Measurements from ENCODE around the gene RIPPLY3. TPM values are rescaled to one million over a fixed set of nuclear protein-coding genes. Genes with fewer than 3 reads are reported as not detected.

Gene RIPPLY3
- not detected in 2 replicates for total RNA-seq
- polyA plus RNA-seq = 0.03 TPM in 1 of 2 replicates, not detected in the other
- polyA plus RNA-seq (2012) = not detected in 2 replicates
- not detected in 2 replicates for polyA minus RNA-seq (ENCODE audit: low replicate concordance)

- Histone ChIP-seq H3K9me3 (ENCODE audit: control insufficient read depth, insufficient read depth, low read depth, low read length) (no peaks in the 10 kb centered on the region), H3K9ac (ENCODE audit: insufficient read depth, low read length) (no peak within 1 kb of the TSS), H3K36me3 (ENCODE audit: control insufficient read depth, insufficient read depth, low read length) (no peaks in the 10 kb centered on the region), H3K4me2 (ENCODE audit: extremely low read depth, insufficient read depth, low read length) (peak within 1 kb of the TSS; percentile 66), H3K4me1 (ENCODE audit: control insufficient read depth, extremely low read depth, insufficient read depth, low read length) (no peaks in the 10 kb centered on the region), H2AFZ (ENCODE audit: low read length) (peak within 1 kb of the TSS; percentile 51), H3K79me2 (ENCODE audit: control insufficient read depth, insufficient read depth, low read length) (no peaks in the 10 kb centered on the region), H3K27ac (ENCODE audit: insufficient read depth, low read length) (no peak within 1 kb of the TSS), H3K27me3 (ENCODE audit: control insufficient read depth, insufficient read depth, low read length) (peaks cover 16% of the 10 kb centered on the region), H4K20me1 (ENCODE audit: control insufficient read depth, extremely low read depth, insufficient read depth, low read length) (no peaks in the 10 kb centered on the region), H3K4me3 (replicated peaks in 1 of 4; ENCODE audit: control extremely low read depth in 1 of 4, insufficient read depth in 1 of 4, low read depth in 3 of 4, low read length in 4 of 4) (peak within 1 kb of the TSS in 3 of 4 experiments; percentile 24 to 32 (median 29))
- TF ChIP-seq EZH2 (IDR thresholded peaks at IDR 0.05; ENCODE audit: low read length, missing control alignments) = no peak
- TF ChIP-seq, protein P1, sequence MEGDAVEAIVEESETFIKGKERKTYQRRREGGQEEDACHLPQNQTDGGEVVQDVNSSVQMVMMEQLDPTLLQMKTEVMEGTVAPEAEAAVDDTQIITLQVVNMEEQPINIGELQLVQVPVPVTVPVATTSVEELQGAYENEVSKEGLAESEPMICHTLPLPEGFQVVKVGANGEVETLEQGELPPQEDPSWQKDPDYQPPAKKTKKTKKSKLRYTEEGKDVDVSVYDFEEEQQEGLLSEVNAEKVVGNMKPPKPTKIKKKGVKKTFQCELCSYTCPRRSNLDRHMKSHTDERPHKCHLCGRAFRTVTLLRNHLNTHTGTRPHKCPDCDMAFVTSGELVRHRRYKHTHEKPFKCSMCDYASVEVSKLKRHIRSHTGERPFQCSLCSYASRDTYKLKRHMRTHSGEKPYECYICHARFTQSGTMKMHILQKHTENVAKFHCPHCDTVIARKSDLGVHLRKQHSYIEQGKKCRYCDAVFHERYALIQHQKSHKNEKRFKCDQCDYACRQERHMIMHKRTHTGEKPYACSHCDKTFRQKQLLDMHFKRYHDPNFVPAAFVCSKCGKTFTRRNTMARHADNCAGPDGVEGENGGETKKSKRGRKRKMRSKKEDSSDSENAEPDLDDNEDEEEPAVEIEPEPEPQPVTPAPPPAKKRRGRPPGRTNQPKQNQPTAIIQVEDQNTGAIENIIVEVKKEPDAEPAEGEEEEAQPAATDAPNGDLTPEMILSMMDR (conservative IDR thresholded peaks at IDR 0.05 in 1 of 2, IDR thresholded peaks at IDR 0.05 in 1 of 2; ENCODE audit: low read depth in 1 of 2, low read length in 2 of 2) = no peak
- DNase-seq (ENCODE audit: low read depth in 2 of 2) = peak in 1 of 2 donors; percentile 28
These were observed at the start of gene RIPPLY3 for GRCh38 chr21:37006486-37007291. Gene RIPPLY3, plus strand, starts transcription at chr21:37006702. Its CDS starts 71 bp downstream, at chr21:37006773.

GRCh38 chr21:36959020-36959835 is 47.3 kb upstream of the RIPPLY3 start:
- Histone ChIP-seq H3K27me3 (ENCODE audit: control insufficient read depth, insufficient read depth, low read length) (no peaks in the 10 kb centered on the region), H3K4me2 (ENCODE audit: extremely low read depth, insufficient read depth, low read length) (no peak overlapping the region), H3K27ac (ENCODE audit: insufficient read depth, low read length) (no peak overlapping the region), H4K20me1 (ENCODE audit: control insufficient read depth, extremely low read depth, insufficient read depth, low read length) (no peaks in the 10 kb centered on the region), H3K9ac (ENCODE audit: insufficient read depth, low read length) (no peak overlapping the region), H3K36me3 (ENCODE audit: control insufficient read depth, insufficient read depth, low read length) (peaks cover 2% of the 10 kb centered on the region), H3K4me3 (replicated peaks in 1 of 4; ENCODE audit: control extremely low read depth in 1 of 4, insufficient read depth in 1 of 4, low read depth in 3 of 4, low read length in 4 of 4) (no peak overlapping the region), H3K9me3 (ENCODE audit: control insufficient read depth, insufficient read depth, low read depth, low read length) (no peaks in the 10 kb centered on the region), H3K4me1 (ENCODE audit: control insufficient read depth, extremely low read depth, insufficient read depth, low read length) (no peaks in the 10 kb centered on the region), H2AFZ (ENCODE audit: low read length) (no peak overlapping the region), H3K79me2 (ENCODE audit: control insufficient read depth, insufficient read depth, low read length) (no peaks in the 10 kb centered on the region)
- DNase-seq (ENCODE audit: low read depth in 2 of 2) = no peak
- TF ChIP-seq EZH2 (IDR thresholded peaks at IDR 0.05; ENCODE audit: low read length, missing control alignments) = no peak
- TF ChIP-seq, protein P1 (conservative IDR thresholded peaks at IDR 0.05 in 1 of 2, IDR thresholded peaks at IDR 0.05 in 1 of 2; ENCODE audit: low read depth in 1 of 2, low read length in 2 of 2) = no peak

DNA sequence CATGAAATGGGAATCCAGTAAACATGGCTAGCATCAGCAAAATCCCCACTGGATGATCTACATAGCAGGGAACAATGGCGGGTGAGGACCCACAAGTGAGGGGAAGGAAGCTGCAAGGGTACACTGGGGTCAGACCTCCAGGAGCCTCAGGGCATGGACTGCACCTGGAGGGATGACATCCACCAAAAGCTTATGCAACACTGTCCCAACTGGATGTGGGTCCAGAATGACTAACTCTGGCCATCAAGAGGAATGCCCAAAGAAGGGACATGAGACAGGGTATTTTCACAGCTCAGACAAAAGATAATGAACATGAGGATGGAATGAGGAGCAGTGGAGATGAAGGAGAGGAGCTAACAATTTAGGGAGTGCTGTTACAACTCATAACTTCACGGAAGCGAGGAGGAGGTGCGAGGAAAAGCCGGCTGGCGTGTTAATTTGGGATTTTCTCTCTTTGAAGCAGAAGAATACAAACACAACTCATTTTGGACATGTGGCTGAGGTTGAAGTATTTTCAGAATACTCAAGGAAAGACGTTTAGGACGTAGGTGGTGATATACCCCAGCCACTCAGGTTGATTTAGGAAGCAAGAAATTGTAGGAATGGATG is 45.7 kb upstream of the RIPPLY3 start:
- Histone ChIP-seq H3K79me2 (ENCODE audit: control insufficient read depth, insufficient read depth, low read length) (no peaks in the 10 kb centered on the region), H2AFZ (ENCODE audit: low read length) (no peak overlapping the region), H3K9ac (ENCODE audit: insufficient read depth, low read length) (no peak overlapping the region), H3K9me3 (ENCODE audit: control insufficient read depth, insufficient read depth, low read depth, low read length) (no peaks in the 10 kb centered on the region), H3K4me2 (ENCODE audit: extremely low read depth, insufficient read depth, low read length) (no peak overlapping the region), H4K20me1 (ENCODE audit: control insufficient read depth, extremely low read depth, insufficient read depth, low read length) (no peaks in the 10 kb centered on the region), H3K4me3 (replicated peaks in 1 of 4; ENCODE audit: control extremely low read depth in 1 of 4, insufficient read depth in 1 of 4, low read depth in 3 of 4, low read length in 4 of 4) (no peak overlapping the region), H3K36me3 (ENCODE audit: control insufficient read depth, insufficient read depth, low read length) (peaks cover 2% of the 10 kb centered on the region), H3K27me3 (ENCODE audit: control insufficient read depth, insufficient read depth, low read length) (no peaks in the 10 kb centered on the region), H3K4me1 (ENCODE audit: control insufficient read depth, extremely low read depth, insufficient read depth, low read length) (no peaks in the 10 kb centered on the region), H3K27ac (ENCODE audit: insufficient read depth, low read length) (no peak overlapping the region)
- no peak for DNase-seq (ENCODE audit: low read depth in 2 of 2)
- no peak for TF ChIP-seq EZH2 (IDR thresholded peaks at IDR 0.05; ENCODE audit: low read length, missing control alignments)
- TF ChIP-seq, protein P1 (conservative IDR thresholded peaks at IDR 0.05 in 1 of 2, IDR thresholded peaks at IDR 0.05 in 1 of 2; ENCODE audit: low read depth in 1 of 2, low read length in 2 of 2) = no peak
